Central memory CD4-positive, alpha-beta T cell (primary cell): Measurements from ENCODE around the gene CDH12.

Source experiments
- DNase-seq: peaks from one replicate; pipeline ENCODE4 v3.0.0; 2022

CDH12 gene

DNA sequence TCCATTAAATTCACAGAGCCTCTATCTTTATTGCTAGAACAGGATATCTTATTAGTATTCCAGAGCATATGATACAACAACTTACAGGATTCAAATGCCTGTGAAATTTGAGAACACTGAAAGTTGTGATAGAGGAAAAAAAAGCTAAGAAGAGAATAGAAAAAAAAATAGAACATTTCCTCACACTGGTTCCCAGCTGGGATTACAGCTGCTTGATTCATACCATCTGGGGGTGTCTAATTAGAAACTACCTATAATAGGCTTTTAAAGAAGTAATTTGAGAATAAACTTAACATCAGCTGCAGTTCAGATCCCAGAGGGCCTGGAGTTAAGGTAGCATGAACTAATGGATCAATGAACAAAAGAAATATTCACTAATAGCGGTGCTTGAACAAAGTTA is 922.0 kb downstream of the CDH12 start:
- no peak for DNase-seq

DNA sequence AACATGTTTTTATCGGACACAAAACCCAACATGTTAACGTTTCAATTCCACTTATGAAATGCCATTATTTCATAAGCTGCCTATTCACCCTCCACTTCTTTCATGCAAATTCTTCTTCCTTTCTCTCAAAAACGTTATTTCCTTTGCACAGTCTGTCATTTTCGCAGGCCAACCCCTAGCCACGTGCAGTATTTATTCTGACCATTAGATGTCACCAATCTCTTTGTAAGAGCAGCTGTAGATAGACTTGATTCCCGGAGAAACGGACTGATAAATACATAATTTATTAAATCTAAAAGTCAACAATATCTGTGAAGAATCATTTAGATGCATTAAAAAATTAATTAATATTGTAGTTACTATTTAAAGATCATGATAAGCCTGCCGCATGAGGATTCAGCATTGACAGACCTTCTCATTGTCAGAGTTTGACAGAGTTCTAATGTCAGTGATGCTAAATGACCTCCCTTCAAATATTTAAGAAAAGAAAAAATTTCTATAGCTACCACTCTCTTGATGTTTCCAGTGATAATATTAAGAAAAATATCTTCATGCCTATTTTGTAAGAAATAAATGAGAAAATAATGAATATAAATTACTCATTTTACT is 933.6 kb downstream of the CDH12 start:
- no peak for DNase-seq

DNA sequence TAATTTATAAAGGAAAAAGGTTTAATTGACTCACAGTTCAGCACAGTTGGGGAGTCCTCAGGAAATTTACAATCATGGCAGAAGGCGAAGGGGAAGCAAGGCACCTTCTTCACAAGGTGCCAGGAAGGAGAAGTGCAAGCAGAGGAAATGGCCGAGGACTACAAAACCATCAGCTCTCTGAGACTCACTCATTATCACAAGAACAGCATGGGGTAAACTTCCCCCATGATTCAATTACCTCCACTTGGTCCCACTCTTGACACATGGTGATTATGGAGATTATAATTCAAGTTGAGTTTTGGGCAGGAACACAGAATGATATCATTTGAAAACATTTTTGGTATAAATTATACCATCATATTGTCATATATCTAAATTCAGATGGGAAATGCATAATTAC is 934.7 kb downstream of the CDH12 start:
- DNase-seq = no peak

GRCh38 chr5:21910731-21911130 is 942.4 kb downstream of the CDH12 start:
- no peak for DNase-seq

DNA sequence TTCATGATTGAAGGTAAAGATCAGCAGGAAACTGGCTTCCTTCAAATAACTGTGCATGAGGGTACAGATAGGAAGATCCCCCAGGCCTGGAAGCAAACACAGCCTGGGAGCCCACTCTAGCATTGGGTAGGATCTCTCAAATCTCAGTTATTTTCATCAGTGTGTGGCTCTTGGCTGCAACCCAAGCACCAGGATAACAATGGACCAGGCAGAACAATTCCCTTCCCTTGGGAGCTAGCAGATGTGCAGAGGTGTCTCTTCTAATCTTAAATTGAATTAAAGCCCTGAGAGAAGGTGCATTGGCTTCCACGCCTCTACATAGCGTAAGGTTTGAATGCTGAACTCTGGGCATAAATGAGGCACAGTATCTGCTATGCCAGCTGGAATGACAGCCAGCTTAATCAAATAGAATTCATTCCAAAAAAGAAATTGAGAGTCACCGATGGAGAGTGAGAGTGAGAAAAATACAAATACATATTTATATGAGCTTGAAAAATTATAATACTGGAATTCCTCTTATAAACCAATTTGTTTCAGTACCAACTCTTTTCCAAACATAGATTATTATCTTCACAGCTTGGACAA is 957.3 kb downstream of the CDH12 start:
- DNase-seq = no peak

DNA sequence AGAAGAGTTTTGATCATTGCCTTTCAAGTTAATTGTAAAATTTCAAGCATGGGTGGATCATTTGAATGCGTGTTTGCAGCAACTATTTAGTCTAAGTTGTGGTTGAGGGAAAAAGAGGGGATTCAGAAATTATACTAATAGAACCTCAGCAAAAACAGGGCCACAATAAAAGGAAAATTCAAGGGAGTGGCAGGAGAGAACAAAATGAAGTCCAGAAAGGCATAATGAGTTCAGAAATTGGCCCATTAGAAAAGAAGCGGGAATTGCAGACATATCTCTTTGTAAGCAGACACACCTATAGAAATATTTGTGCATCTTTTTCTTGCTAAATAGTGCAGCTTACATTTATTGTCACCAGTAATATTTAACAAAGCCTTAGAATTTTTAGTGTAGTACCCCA is 960.0 kb downstream of the CDH12 start:
- no peak for DNase-seq

DNA sequence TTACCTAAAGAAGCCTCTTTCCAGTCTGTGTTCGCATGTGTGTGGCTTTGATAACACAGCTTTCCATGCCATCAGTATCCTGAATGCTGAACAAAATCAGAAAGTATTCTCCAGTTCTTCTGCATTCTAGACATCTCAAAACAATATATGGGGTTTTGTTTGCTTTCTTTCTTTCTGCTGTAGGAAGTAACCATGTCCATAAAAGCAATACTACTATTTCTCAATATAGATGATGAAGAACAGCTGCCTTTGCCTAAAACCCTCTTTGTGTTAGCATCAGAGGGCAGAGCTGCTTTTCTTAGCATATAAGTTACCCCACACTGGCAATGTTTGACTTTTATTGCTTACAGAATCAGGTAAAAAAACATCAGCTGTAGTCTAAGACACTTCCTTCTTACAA is 963.6 kb downstream of the CDH12 start:
- no peak for DNase-seq

DNA sequence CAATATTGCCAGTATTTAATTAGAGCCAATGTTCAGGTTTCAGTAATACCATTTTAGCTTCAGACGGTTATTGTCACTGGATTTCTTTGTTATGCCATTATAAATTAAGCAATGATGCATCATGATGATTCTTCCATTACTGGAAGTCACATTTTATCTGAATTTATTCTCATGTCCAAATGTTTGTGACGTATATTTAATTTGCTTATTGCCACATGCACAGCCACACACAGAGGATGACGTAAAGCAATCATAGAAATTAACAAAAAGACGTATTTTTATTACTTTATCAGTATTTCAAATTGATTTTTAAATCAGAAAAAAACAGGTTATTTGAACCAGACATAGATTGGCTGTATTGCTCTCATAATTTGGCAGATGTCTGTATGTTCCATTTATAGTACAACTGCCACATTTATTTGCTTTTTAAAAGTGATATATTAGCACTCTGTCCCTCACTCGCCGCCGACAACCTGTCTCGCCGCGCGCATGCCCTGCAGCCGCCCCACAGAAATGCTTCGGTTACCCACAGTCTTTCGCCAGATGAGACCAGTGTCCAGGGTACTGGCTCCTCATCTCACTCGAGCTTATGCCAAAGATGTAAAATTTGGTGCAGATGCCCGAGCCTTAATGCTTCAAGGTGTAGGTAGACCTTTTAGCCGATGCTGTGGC is 970.9 kb downstream of the CDH12 start:
- DNase-seq = no peak

- DNase-seq = no peak
Observed at GRCh38 chr5:21880164-21880563, 973.0 kb downstream of the CDH12 start.

- DNase-seq = no peak
Observed at GRCh38 chr5:21862986-21863385, 990.2 kb downstream of the CDH12 start.

DNA sequence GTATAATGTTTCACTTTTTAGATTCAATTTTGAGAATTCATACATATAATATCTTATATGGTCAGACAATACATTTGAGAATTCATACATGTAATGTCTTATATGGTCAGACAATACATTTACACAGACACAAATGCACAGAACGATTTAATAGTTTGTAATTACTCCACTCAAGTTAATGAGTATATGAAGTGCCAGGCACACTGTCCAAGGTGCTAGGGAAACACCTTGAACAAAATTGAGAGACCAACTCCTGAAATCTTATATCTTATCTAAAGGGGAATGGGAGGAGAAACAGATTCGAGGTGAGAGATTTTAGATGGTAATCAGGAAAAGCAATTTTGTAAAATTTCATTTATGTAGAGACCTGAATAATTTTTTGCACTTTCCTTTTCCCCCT is 994.7 kb downstream of the CDH12 start:
- no peak for DNase-seq

DNA sequence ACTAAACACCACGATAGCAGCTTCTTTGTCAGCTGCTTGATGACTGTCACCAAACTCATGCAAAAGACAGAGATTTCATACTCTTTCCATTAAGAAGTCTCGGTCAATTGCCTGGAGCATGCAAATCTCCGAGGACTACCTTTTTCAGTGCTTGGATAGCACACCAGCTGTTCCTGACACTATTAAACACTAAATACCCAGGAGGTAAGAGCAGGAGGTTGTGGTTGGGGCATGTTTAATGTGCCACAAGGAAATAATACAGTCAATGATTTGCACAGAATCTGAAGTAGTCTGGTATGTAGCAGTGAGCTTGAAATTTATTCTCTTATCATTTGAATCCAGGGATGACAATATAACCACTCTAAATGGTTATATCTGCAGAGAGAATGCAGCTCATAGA is 996.2 kb downstream of the CDH12 start:
- no peak for DNase-seq

DNA sequence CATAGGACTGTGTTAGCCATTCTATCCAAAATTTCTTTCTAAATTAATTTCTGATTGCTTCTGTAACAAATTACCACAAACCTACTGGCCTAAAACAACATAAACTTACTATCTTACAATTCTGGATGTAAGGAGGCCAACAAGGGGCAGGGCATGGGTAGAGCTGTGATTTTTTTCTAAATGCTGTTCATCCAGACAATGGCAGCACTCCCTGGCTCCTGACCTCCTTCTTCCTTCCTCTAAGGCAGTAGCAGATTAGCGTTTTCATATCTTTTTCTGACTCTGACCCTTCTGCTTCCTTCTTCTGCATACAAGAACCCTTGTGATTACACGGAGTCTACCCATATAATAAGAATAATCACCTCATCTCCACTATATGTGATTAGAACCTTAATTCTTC is 1005.8 kb downstream of the CDH12 start:
- DNase-seq = no peak

DNA sequence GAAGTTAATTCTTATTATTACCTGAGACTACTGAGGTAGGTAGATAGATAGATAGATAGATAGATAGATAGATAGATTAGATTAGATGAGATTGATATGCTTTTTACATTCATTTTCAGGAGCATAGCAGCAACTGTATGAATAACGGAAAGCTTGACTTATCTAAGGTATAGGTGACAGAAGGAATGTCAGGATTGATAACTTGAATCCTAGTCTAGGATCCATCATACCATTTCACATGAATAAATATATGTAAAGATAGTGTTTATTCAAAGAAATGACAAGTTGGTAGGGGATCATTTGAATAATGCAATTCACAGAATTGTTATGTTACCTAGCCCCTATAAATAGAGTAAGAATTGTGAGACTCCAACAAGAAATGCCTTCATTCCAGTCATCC is 1008.2 kb downstream of the CDH12 start:
- DNase-seq = no peak

DNA sequence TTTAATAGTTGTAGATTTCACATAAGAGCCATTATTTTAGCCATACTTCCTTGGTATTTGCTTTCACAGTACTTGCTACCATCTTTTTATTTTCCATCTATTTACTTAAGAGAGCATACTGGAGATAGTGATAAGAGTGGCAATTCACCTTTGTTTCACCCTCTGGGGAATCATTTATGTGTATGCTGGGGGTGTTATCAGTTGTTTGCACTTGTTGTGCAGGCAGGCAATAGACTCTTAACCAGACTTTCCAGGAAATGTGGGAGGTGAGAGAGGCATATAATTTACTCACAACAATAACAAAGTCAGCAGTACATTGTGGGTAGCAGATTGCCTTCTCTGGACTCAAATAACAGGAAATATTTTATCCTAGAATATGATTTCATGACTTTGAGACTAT is 1018.3 kb downstream of the CDH12 start:
- DNase-seq = no peak

- DNase-seq = no peak
Observed at GRCh38 chr5:21831145-21831787, 1021.9 kb downstream of the CDH12 start.

GRCh38 chr5:21826884-21827283 is 1026.3 kb downstream of the CDH12 start:
- no peak for DNase-seq

DNA sequence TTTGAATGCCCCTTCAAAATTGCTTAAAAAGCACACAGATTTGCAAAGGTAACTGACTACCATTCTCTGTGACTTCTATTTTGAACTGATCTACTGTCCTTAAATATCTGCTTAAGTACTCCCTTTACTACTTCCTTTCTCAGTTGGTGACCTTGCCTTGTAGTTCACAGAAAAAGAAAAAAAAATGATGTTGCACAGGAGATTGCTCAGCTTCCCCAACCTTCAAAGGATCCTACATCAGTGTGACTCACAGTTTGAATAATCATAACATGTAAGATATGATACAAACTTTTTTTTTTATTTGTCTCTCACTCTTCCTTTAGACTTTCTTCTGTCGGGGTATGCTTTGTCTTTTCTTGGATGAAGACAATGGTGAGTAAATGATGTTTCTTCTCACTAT is 1029.6 kb downstream of the CDH12 start:
- no peak for DNase-seq

GRCh38 chr5:21823076-21823574 is 1030.0 kb downstream of the CDH12 start:
- no peak for DNase-seq

GRCh38 chr5:21820527-21820926 is 1032.6 kb downstream of the CDH12 start:
- DNase-seq = no peak

DNA sequence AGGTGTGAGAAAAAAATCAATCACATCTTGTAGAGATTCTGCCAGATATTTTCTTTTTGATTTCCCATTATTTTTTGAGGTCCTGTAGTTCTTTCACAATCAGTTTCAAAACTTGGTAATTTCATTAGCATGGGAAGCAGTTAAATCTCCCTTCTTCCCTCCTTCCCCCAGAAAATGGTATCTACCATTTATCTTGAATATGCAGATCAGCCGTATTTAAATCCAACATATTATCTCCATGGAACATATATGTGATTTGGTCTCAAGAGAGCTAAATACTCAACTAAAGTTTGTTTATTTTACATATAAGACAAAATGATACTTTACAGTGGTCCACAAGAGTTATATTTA is 1034.8 kb downstream of the CDH12 start:
- no peak for DNase-seq

- no peak for DNase-seq
Observed at GRCh38 chr5:21817668-21818369, 1035.3 kb downstream of the CDH12 start.

GRCh38 chr5:21810737-21811316 is 1042.3 kb downstream of the CDH12 start:
- no peak for DNase-seq
